Stomach (tissue), 4 donors: ENCODE data around the gene IL1RAPL2.

Experiments used
- EP300 ChIP-seq: sonication (generic); formaldehyde crosslinking; IDR thresholded peaks from one replicate; pipeline ENCODE4 v1.6.1; 2017; ENCODE audit warnings: antibody characterized with exemption
- POLR2A ChIP-seq, 4 donors: fragments of 450-650 bp; IDR thresholded peaks; one replicate each; pipeline ENCODE4 v1.6.1; 2016; ENCODE audit warnings: antibody characterized with exemption in 4 of 4, control low read depth in 2 of 4, mild to moderate bottlenecking in 1 of 4, moderate library complexity in 1 of 4
- TF ChIP-seq, protein P1 (sequence below), 7 experiments: fragments of 450-650 bp in 4 of 7; fragments of 200-600 bp in 3 of 7; sonication (generic) in 3 of 7; IDR thresholded peaks; one replicate each; pipeline ENCODE4 v1.5.1; 2016 to 2019; ENCODE audit warnings: antibody characterized with exemption in 7 of 7, control low read depth in 2 of 7, mild to moderate bottlenecking in 1 of 7

DNA sequence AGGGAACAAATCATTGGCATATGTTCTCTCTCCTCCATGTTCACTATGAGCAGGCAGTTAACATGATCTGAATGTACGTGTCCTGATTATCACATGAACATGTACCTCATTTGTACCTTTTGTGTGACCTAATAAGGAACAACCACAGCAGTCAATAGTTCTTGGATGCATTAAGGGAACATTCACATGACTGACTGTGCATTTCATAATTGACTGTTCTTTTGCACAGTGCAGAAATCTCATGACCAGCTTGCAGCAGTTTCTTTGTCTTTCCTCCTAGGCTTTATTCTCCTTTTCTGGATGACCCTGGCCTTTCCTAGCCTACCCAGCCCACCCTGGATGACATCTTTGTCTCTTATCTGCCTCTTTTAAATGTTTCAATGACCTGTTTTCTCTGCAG, 711.1 kb downstream of the IL1RAPL2 start:
- TF ChIP-seq, protein P1, sequence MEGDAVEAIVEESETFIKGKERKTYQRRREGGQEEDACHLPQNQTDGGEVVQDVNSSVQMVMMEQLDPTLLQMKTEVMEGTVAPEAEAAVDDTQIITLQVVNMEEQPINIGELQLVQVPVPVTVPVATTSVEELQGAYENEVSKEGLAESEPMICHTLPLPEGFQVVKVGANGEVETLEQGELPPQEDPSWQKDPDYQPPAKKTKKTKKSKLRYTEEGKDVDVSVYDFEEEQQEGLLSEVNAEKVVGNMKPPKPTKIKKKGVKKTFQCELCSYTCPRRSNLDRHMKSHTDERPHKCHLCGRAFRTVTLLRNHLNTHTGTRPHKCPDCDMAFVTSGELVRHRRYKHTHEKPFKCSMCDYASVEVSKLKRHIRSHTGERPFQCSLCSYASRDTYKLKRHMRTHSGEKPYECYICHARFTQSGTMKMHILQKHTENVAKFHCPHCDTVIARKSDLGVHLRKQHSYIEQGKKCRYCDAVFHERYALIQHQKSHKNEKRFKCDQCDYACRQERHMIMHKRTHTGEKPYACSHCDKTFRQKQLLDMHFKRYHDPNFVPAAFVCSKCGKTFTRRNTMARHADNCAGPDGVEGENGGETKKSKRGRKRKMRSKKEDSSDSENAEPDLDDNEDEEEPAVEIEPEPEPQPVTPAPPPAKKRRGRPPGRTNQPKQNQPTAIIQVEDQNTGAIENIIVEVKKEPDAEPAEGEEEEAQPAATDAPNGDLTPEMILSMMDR (IDR thresholded peaks at IDR 0.05), result no peak
- TF ChIP-seq POLR2A (IDR thresholded peaks at IDR 0.05) (no peak), EP300 (no peak)
